PFSK-1 (cell line): ENCODE results near the gene BTN1A1.

Experiments
- FOXP2 ChIP-seq: optimal IDR thresholded peaks from 2 replicates; pipeline ENCODE3; 2011; ENCODE audit warnings: borderline replicate concordance, control low read depth, inconsistent platforms; ENCODE audit not compliant: insufficient read depth; ENCODE audit errors: extremely low read length, extremely low read depth
- POLR2AphosphoS5 ChIP-seq: IDR thresholded peaks from 2 replicates; pipeline ENCODE4 v1.6.1; 2012; ENCODE audit warnings: low read depth, mild to moderate bottlenecking, control low read depth, low read length, moderate library complexity
- REST ChIP-seq, 2 experiments: IDR thresholded peaks; 2 replicates each; pipeline versions ENCODE4 v1.6.1 to v1.8.0; 2011 to 2012; ENCODE audit warnings: low read depth in 2 of 2, low read length in 2 of 2, control low read depth in 1 of 2, inconsistent platforms in 1 of 2, mild to moderate bottlenecking in 1 of 2, moderate library complexity in 1 of 2; ENCODE audit not compliant: insufficient read depth in 1 of 2
- SIN3A ChIP-seq: IDR thresholded peaks from 2 replicates; pipeline ENCODE4 v1.6.1; 2012; ENCODE audit warnings: mild to moderate bottlenecking, low read length, moderate library complexity, borderline replicate concordance; ENCODE audit not compliant: insufficient read depth
- TAF1 ChIP-seq: IDR thresholded peaks from 2 replicates; pipeline ENCODE4 v1.6.1; 2012; ENCODE audit warnings: low read length, control low read depth, borderline replicate concordance; ENCODE audit not compliant: insufficient read depth

DNA sequence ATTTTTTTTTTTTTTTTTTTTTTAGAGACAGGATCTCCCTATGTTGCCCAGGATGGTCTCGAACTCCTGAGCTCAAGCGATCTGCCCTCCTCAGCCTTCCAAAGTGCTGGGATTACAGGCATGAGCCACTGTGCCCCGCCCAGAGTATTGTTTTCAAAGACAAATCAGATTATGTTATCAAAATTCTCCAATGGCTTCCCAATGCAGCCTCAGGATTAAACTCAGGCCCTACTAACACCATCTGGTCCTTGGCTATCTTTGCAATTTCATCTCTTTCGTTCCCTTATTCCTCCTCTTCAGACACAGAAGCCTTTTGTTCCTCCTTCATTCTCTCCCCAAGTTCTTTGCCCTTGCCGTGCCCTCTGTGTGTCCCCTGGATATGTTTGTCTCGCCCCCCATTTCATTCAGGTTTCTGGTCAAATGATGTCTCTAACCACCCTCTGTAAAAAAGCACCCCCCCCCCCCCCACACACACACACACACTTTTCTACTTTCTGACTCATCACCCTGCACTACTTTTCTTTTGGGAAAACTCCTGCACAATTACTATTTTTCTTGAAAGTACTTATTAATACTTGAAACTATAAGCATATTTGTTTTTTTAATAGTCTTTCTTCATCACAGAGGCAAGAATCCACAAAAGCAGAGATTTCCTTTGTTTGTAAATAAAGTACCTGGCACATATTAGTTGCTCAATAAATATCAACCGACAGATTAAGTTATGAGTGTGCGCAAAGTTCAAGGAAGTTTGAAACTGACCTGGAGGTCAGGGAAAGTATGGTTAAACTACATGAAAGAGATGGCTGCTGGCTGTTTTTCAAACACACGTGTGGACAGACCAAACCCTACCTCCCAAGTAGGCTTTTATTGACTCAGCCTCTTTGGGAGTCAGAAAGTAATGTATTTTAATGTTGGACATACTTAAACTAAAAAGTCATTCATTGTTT lies 16.7 kb downstream of the BTN1A1 start:
- no peak for TF ChIP-seq POLR2AphosphoS5
- TF ChIP-seq TAF1: no peak
- TF ChIP-seq SIN3A: no peak
- no peak for TF ChIP-seq REST (IDR thresholded peaks at IDR 0.05; ENCODE audit: insufficient read depth in 1 of 2, low read depth in 2 of 2, low read length in 2 of 2)
- TF ChIP-seq FOXP2: no peak
